GM10248 (cell line): ENCODE measurements around the gene HMGCS2.
A peak's percentile ranks its signal among the peaks of the same experiment; 100 is the strongest.

ENCODE experiments used
- CTCF ChIA-PET: fragments of 300-600 bp; sonication (Branson Sonifier 250); formaldehyde crosslinking; extraction: SDS; loops from one replicate; lab custom pipeline; 2021; ENCODE audit warnings: antibody characterized with exemption; lab: Yijun Ruan, JAX
- POLR2A ChIA-PET: fragments of 350-650 bp; sonication (Branson Sonifier 250); formaldehyde crosslinking; extraction: SDS; loops from one replicate; lab custom pipeline; 2020; ENCODE audit warnings: antibody characterized with exemption; lab: Yijun Ruan, JAX
- DNase-seq: peaks from one replicate; pipeline ENCODE4 v3.0.0; 2012; ENCODE audit errors: extremely low spot score
- CTCF ChIP-seq: IDR thresholded peaks from 2 replicates; pipeline ENCODE4 v1.5.1; 2012; ENCODE audit warnings: mild to moderate bottlenecking, low read depth; ENCODE audit errors: extremely low read depth, missing control alignments, control extremely low read depth

HMGCS2 gene

GRCh38 chr1:119811985-119812557 lies 43.4 kb upstream of the HMGCS2 start:
- ChIA-PET CTCF (interaction anchor here (0.8 to 2.1 kb wide), 4 partner anchors 8 to 69 kb away, joined by 3 to 7 read pairs (median 5); no protein-coding TSS in a partner anchor), POLR2A (no interaction called here)
- TF ChIP-seq CTCF = no peak
- DNase-seq = no peak

- DNase-seq = no peak
- ChIA-PET POLR2A (no interaction called here), CTCF (interaction anchor here (1.1 to 2.1 kb wide), 2 partner anchors 12 to 68 kb away, joined by 4 to 7 read pairs; no protein-coding TSS in a partner anchor)
- TF ChIP-seq CTCF = no peak
Observed at GRCh38 chr1:119811387-119811786, 42.7 kb upstream of the HMGCS2 start, which contains the start of gene REG4. REG4 (minus strand) TSS chr1:119811460; CDS start chr1:119808769, 2,691 bp downstream.

GRCh38 chr1:119808972-119809550 lies 40.4 kb upstream of the HMGCS2 start:
- peak; percentile 94 for TF ChIP-seq CTCF
- ChIA-PET POLR2A (interaction anchor here (0.5 kb wide), 1 partner anchor 172 kb away, joined by 3 read pairs; no protein-coding TSS in a partner anchor), CTCF (interaction anchor here (0.8 to 4.6 kb wide), 35 partner anchors 8 to 949 kb away, joined by 3 to 53 read pairs (median 4); no protein-coding TSS in a partner anchor)
- peak; percentile 72 for DNase-seq

GRCh38 chr1:119808491-119808890 lies 39.8 kb upstream of the HMGCS2 start:
- POLR2A ChIA-PET = no interaction called here
- TF ChIP-seq CTCF = no peak

GRCh38 chr1:119806489-119806888 lies 37.8 kb upstream of the HMGCS2 start:
- CTCF ChIA-PET = interaction anchor here (1.1 to 4.6 kb wide), 3 partner anchors 11 to 63 kb away, joined by 3 to 53 read pairs (median 6); no protein-coding TSS in a partner anchor
- POLR2A ChIA-PET = no interaction called here
- no peak for TF ChIP-seq CTCF
- DNase-seq = no peak

More at GRCh38 chr1:119808491-119808890, 39.8 kb upstream of the HMGCS2 start:
- DNase-seq = no peak
- CTCF ChIA-PET = interaction anchor here (0.9 to 4.6 kb wide), 29 partner anchors 9 to 202 kb away, joined by 3 to 53 read pairs (median 4); no protein-coding TSS in a partner anchor

GRCh38 chr1:119805746-119806145 lies 37.0 kb upstream of the HMGCS2 start:
- no peak for TF ChIP-seq CTCF
- ChIA-PET CTCF (interaction anchor here (4.6 kb wide), 1 partner anchor 10 kb away, joined by 53 read pairs; no protein-coding TSS in a partner anchor), POLR2A (no interaction called here)
- no peak for DNase-seq
